Hematopoietic multipotent progenitor cell treated with erythropoietin and hydrocortisone succinate and interleukin-3 and kit ligand, for 6 days (in vitro differentiated cells): Measurements from ENCODE around the gene LOXL4.
"Not testable (repeated sequence)": the region's sequence is repeated elsewhere in the genome, so short reads cannot be mapped to it uniquely, and the experiment has no call there.

Experiments
- DNase-seq: peaks from one replicate; pipeline ENCODE4 v3.0.0-alpha.2; 2015

Gene LOXL4

DNA sequence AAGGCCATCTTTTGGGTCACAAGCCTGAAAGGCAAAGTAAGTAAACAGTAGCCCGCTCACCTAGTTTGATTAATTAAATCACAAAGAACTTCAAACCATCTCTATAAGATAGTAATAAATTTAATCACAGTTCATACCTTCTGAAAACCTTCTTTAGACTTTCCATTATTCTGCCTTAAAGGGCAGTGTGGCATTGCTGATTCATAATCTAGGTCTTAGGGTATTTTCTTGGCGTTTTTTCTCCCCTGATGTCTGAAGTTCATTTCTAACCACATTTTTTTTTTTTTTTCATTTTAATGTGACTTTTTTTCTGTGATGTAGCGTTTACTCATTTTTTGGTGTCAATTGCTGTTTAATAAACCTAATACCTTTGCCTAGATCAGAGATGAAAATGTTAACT is 27.5 kb downstream of the LOXL4 start:
- no peak for DNase-seq

GRCh38 chr10:98238391-98238790 is 29.6 kb downstream of the LOXL4 start:
- DNase-seq: peak; percentile 24

DNA sequence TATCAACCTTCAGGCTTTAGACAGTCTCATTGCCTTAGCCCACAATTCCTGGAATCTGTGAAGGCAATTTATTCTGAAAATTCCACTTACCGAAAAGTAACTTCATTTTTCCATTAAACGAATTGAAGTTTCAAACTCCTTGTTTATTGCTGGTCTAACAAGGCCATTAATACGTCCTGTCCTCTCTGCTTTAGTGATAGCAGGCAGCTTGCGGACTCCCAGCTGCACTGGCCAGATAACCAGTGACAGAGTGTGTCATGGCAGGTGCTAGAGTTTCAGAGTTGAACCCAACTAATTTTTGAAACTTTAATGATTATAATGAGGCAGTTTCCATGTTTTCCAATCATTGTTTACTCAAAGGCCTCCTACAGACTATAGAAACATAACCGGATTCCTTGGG is 31.1 kb downstream of the LOXL4 start:
- peak; percentile 89 for DNase-seq

DNA sequence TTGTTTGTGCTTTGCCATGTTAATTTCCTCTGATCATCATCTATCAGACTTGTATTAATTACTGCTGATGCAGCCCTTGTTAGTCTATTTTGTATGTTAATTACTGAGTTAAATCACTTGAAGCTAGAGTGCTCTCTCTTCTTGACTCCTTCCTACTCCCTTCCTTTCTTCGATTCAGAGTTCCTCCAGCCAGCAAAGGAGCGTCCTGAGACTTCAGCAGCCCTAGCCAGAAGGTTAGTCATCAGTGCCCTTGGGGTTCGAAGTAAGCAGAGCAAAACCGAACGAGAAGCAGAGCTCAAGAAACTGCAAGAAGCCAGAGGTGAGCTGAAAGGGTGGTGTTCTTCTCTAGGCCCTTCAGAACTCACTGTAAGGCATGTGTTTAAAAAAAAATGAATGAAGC is 32.1 kb downstream of the LOXL4 start:
- no peak for DNase-seq

GRCh38 chr10:98231417-98231816 is 36.6 kb downstream of the LOXL4 start:
- DNase-seq: no peak

GRCh38 chr10:98228266-98228665 is 39.7 kb downstream of the LOXL4 start:
- DNase-seq: not testable (repeated sequence)

- DNase-seq: not testable (repeated sequence)
These were observed 40.3 kb downstream of the LOXL4 start for GRCh38 chr10:98227713-98228112.

- peak; percentile 76 for DNase-seq
These were observed 41.4 kb downstream of the LOXL4 start for GRCh38 chr10:98226508-98227144.

DNA sequence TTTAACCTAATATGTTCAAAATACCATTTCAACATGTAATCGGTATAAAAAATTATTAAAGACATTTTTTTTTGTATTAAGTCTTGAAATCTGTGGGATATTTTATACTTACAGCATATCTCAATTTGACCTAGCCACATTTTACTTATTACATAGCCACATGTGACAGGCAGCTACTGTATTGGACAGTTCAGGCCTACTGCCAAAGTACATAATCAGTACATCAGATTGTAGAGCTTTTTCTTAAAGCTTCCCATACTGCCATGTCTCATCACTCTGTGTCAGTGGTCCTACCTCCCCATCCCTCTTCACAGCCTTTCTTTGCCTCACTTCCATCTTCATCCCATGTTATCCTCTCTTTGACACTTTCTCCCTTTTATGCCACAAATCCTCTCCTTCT is 43.0 kb downstream of the LOXL4 start:
- peak; percentile 51 for DNase-seq

- DNase-seq: no peak
These were observed 43.5 kb downstream of the LOXL4 start for GRCh38 chr10:98224509-98224908.

- DNase-seq: no peak
These were observed 44.1 kb downstream of the LOXL4 start for GRCh38 chr10:98223874-98224273.

DNA sequence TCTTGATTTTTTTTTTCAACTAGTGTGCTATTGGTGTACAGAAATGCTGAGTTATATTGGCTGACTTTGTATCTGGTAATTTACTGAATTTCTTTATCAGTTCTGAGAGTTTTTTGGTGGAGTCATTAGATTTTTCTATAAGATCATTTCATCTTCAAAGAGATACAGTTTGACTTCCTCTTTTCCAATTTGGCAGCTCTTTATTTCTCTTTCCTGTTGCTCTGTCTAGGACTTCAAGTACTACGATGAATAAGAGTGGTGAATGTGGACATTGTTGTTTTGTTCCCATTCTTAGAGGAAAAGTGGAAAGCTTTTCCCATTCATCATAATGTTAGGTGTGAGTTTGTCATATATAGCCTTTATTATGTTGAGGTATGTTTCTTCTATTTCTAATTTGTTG is 50.2 kb downstream of the LOXL4 start:
- DNase-seq: peak; percentile 22

- DNase-seq: no peak
These were observed 52.6 kb downstream of the LOXL4 start for GRCh38 chr10:98215373-98215772.

- DNase-seq: no peak
These were observed 54.3 kb downstream of the LOXL4 start for GRCh38 chr10:98213740-98214139.

- DNase-seq: no peak
These were observed 55.8 kb downstream of the LOXL4 start for GRCh38 chr10:98212196-98212595.

- no peak for DNase-seq
These were observed 58.6 kb downstream of the LOXL4 start for GRCh38 chr10:98209441-98209840.

- no peak for DNase-seq
These were observed 59.1 kb downstream of the LOXL4 start for GRCh38 chr10:98208925-98209324.

DNA sequence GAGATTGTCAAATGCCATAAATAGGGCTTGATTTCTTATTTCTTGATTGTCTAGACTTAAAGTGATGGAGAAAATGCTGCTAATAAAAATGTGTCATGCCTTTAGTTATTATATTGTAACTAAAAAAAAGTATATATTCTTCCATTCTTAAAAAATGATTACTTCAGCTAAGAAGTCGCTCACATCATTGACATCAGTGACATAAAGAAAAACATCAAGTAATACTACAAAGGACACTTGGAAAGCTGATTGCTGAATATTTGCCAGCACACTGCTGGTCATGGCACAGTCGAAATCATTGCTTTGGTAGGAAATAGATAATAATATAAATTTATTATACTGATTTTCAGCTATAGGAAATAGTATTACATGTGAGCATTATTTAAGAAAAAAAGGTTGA is 62.6 kb downstream of the LOXL4 start:
- no peak for DNase-seq

- no peak for DNase-seq
These were observed 65.6 kb downstream of the LOXL4 start for GRCh38 chr10:98202378-98202777.

- no peak for DNase-seq
These were observed 66.2 kb downstream of the LOXL4 start for GRCh38 chr10:98201760-98202159.
